Endothelial cell of umbilical vein (primary cell): ENCODE measurements around the gene DCAF11. TPM values are rescaled to one million over a fixed set of nuclear protein-coding genes. Genes with fewer than 3 reads are reported as not detected.
A peak's percentile ranks its signal among the peaks of the same experiment; 100 is the strongest.

Experiments used
- BruUV-seq: library from RNA; stranded (reverse); fragments of 400-500 nt; replicated peaks from 2 replicates; lab custom pipeline; 2021; lab: Mats Ljungman, UMichigan
- CTCF ChIA-PET: fragments of 300-600, 350-600 bp; sonication (Branson Sonifier 250); formaldehyde crosslinking; loops from one replicate; lab custom pipeline; 2021; ENCODE audit warnings: antibody characterized with exemption, inconsistent platforms; lab: Charles Lee
- POLR2A ChIA-PET: fragments of 300-600, 350-600 bp; sonication (Branson Sonifier 250); formaldehyde crosslinking; loops from one replicate; lab custom pipeline; 2021; ENCODE audit warnings: antibody characterized with exemption, inconsistent platforms; lab: Charles Lee
- DNase-seq: peaks from one replicate; pipeline ENCODE4 v3.0.0-alpha.2; 2011; ENCODE audit warnings: low read depth, low spot score
- FAIRE-seq: peaks from 2 replicates; lab custom pipeline; 2011; peaks lifted over from hg19 to GRCh38; lab: Jason Lieb, UNC
- H2AFZ ChIP-seq: 2 replicates; pipeline ENCODE4 v1.6.0; 2012; ENCODE audit warnings: low read depth, low read length, control low read depth, inconsistent platforms
- H3K27ac ChIP-seq: 2 replicates; pipeline ENCODE4 v1.5.1; 2011; ENCODE audit warnings: low read depth, mild to moderate bottlenecking, control low read depth, low read length, moderate library complexity; ENCODE audit not compliant: insufficient read depth
- H3K27me3 ChIP-seq, 2 experiments: 2 replicates each; pipeline versions ENCODE4 v1.6.0 to v1.6.1; 2011; ENCODE audit warnings: low read length in 2 of 2, mixed read lengths in 1 of 2; ENCODE audit not compliant: control insufficient read depth in 2 of 2, insufficient read depth in 2 of 2
- H3K36me3 ChIP-seq, 2 experiments: 2 replicates in 1 of 2; 3 replicates in 1 of 2; pipeline ENCODE4 v1.5.1; 2011; ENCODE audit warnings: low read length in 2 of 2, mild to moderate bottlenecking in 1 of 2, moderate library complexity in 1 of 2; ENCODE audit not compliant: control insufficient read depth in 2 of 2, insufficient read depth in 2 of 2; ENCODE audit errors: extremely low read depth in 1 of 2
- H3K4me1 ChIP-seq: 3 replicates; pipeline ENCODE4 v1.5.1; 2011; ENCODE audit warnings: mild to moderate bottlenecking, low read length; ENCODE audit not compliant: control insufficient read depth, insufficient read depth; ENCODE audit errors: extremely low read depth
- H3K4me2 ChIP-seq: 2 replicates; pipeline ENCODE4 v1.6.1; 2011; ENCODE audit warnings: low read length, control low read depth, mixed read lengths; ENCODE audit not compliant: insufficient read depth
- H3K4me3 ChIP-seq, 3 experiments: fragments of 200-600 bp in 1 of 3; sonication (generic), shearing (Covaris generic) in 1 of 3; replicated peaks in 1 of 3; 2 replicates each; pipeline ENCODE4 v1.5.1; 2011 to 2016; ENCODE audit warnings: control low read depth in 3 of 3, low read length in 3 of 3, mild to moderate bottlenecking in 2 of 3, inconsistent platforms in 1 of 3, low read depth in 1 of 3, moderate library complexity in 1 of 3; ENCODE audit not compliant: insufficient read depth in 1 of 3
- H3K79me2 ChIP-seq: 2 replicates; pipeline ENCODE4 v1.6.0; 2012; ENCODE audit warnings: low read length, inconsistent platforms; ENCODE audit not compliant: control insufficient read depth, insufficient read depth
- H3K9ac ChIP-seq: replicated peaks from 2 replicates; pipeline ENCODE3; 2011; ENCODE audit warnings: low read length, control low read depth; ENCODE audit not compliant: insufficient read depth; ENCODE audit errors: extremely low read depth
- H3K9me1 ChIP-seq: replicated peaks from 3 replicates; pipeline ENCODE4 v1.6.0; 2011; ENCODE audit warnings: mild to moderate bottlenecking, low read length; ENCODE audit not compliant: control insufficient read depth, insufficient read depth; ENCODE audit errors: extremely low read depth
- H3K9me3 ChIP-seq: replicated peaks from 2 replicates; pipeline ENCODE4 v1.5.1; 2012; ENCODE audit warnings: low read length, inconsistent platforms; ENCODE audit not compliant: control insufficient read depth, insufficient read depth
- H4K20me1 ChIP-seq: replicated peaks from 2 replicates; pipeline ENCODE3; 2011; ENCODE audit warnings: mild to moderate bottlenecking, low read length; ENCODE audit not compliant: control insufficient read depth, insufficient read depth; ENCODE audit errors: extremely low read depth
- EZH2 ChIP-seq: IDR thresholded peaks from 2 replicates; pipeline ENCODE4 v1.6.1; 2012; ENCODE audit warnings: borderline replicate concordance, low read depth, mild to moderate bottlenecking, moderate library complexity, low read length, inconsistent platforms; ENCODE audit not compliant: severe bottlenecking
- FOS ChIP-seq: IDR thresholded peaks from 2 replicates; pipeline ENCODE4 v1.6.1; 2011; ENCODE audit warnings: mild to moderate bottlenecking, low read length, moderate library complexity, borderline replicate concordance; ENCODE audit not compliant: insufficient read depth
- GATA2 ChIP-seq: IDR thresholded peaks from 2 replicates; pipeline ENCODE4 v1.7.0; 2011; ENCODE audit warnings: low read depth, mild to moderate bottlenecking, moderate library complexity, mixed read lengths, low read length; ENCODE audit not compliant: insufficient read length, insufficient read depth
- JUN ChIP-seq: IDR thresholded peaks from 2 replicates; pipeline ENCODE4 v1.6.1; 2011; ENCODE audit warnings: borderline replicate concordance, low read depth; ENCODE audit not compliant: insufficient read length, insufficient read depth
- MAX ChIP-seq: IDR thresholded peaks from 2 replicates; pipeline ENCODE4 v1.6.1; 2011; ENCODE audit not compliant: insufficient read depth, insufficient read length
- MYC ChIP-seq: IDR thresholded peaks from one replicate; pipeline ENCODE4 v1.6.1; 2011; ENCODE audit warnings: mild to moderate bottlenecking, low read depth, low read length
- POLR2A ChIP-seq: IDR thresholded peaks from 2 replicates; pipeline ENCODE4 v1.6.1; 2012; ENCODE audit warnings: low read depth, mild to moderate bottlenecking, control low read depth, low read length
- POLR2AphosphoS5 ChIP-seq: IDR thresholded peaks from 2 replicates; pipeline ENCODE4 v1.6.1; 2012; ENCODE audit warnings: low read depth, mild to moderate bottlenecking, control low read depth, low read length, moderate library complexity; ENCODE audit not compliant: insufficient read depth
- dilution Hi-C: fragments of 300-500 bp; cut with MboI; formaldehyde crosslinking; loops from one replicate; pipeline ENCODE4 v1.15.0; 2019; ENCODE audit warnings: low sequenced_read_pairs; ENCODE audit not compliant: extremely low pct_ligation_motif_present
- intact Hi-C: fragments of 100-400 bp; cut with micrococcal nuclease; formaldehyde crosslinking; loops from one replicate; pipeline ENCODE4 v1.10.0; 2022
- polyA plus RNA-seq, 4 experiments: library from polyadenylated mRNA; depleted of rRNA in 3 of 4; stranded (reverse) in 3 of 4; unstranded in 1 of 4; fragments of >200 nt; gene quantifications; 2 replicates each; pipeline versions ENCODE4 v1.2.1 to v1.2.3, GENCODE V29; 2011 to 2012; ENCODE audit warnings: missing spikeins in 1 of 4
- total RNA-seq: library from RNA; stranded (reverse); gene quantifications from 2 replicates; pipeline ENCODE4 v1.2.3, GENCODE V29; 2021

DCAF11 gene
- total and polyA plus RNA-seq, 2 donors (not counting 3 experiments of a cell fraction or from before 2014, with no cell fraction given), result 37.3 to 38.5 TPM

- POLR2A ChIA-PET, result interaction anchor here (1.2 to 1.5 kb wide), 2 partner anchors 11 to 21 kb away, joined by 8 to 10 read pairs; partner anchors contain the start of genes DCAF11, NRL, PSME2 and RNF31
- peak; percentile 94 for FAIRE-seq
- intact Hi-C loops, result loop anchor here (1.0 kb wide), 3 partner anchors 11 to 41 kb away; partner anchors contain the start of genes DCAF11, NRL and RNF31
Observed at GRCh38 chr14:24135834-24136683, 21.5 kb downstream of the DCAF11 start, which contains the start of gene PSME1. PSME1 (plus strand) TSS chr14:24136194; CDS start chr14:24136263, 69 bp downstream.

More at GRCh38 chr14:24135834-24136683, 21.5 kb downstream of the DCAF11 start, which contains the start of gene PSME1:
- Histone ChIP-seq H3K27me3 (no peaks in the 10 kb centered on the region), H4K20me1 (no peaks in the 10 kb centered on the region), H3K79me2 (peaks cover 20% of the 10 kb centered on the region), H3K4me2 (peak within 1 kb of the TSS; percentile 67), H3K9me1 (no peaks in the 10 kb centered on the region), H3K27ac (peak within 1 kb of the TSS; percentile 54), H3K4me1 (peaks cover 15% of the 10 kb centered on the region), H3K4me3 (peak within 1 kb of the TSS; percentile 56 to 93 (median 90)), H2AFZ (peak within 1 kb of the TSS; percentile 99), H3K36me3 (peaks cover 6 to 19% of the 10 kb centered on the region in 2 experiments), H3K9me3 (no peaks in the 10 kb centered on the region), H3K9ac (peak within 1 kb of the TSS; percentile 79)
- TF ChIP-seq POLR2A (peak; percentile 78), EZH2 (no peak), FOS (no peak), JUN (no peak), GATA2 (no peak), POLR2AphosphoS5 (peak; percentile 58), MYC (no peak), MAX (no peak)
- CTCF ChIA-PET, result interaction anchor here (0.8 to 2.6 kb wide), 9 partner anchors 10 to 197 kb away, joined by 3 to 15 read pairs (median 9); partner anchors contain the start of genes DCAF11, IRF9, NRL and PSME2
- DNase-seq, result peak; percentile 92
- dilution Hi-C loops, result no loop called here
- BruUV-seq, result no TSS peak
